Activated T-helper 1 cell treated with Interleukin-2 at 50 U/mL for 16 hours (primary cell): ENCODE data around the gene CARNS1.

Experiments
- DNase-seq: peaks from one replicate; pipeline ENCODE4 v3.0.0-alpha.2; 2020; ENCODE audit warnings: low read depth

CARNS1 gene

DNA sequence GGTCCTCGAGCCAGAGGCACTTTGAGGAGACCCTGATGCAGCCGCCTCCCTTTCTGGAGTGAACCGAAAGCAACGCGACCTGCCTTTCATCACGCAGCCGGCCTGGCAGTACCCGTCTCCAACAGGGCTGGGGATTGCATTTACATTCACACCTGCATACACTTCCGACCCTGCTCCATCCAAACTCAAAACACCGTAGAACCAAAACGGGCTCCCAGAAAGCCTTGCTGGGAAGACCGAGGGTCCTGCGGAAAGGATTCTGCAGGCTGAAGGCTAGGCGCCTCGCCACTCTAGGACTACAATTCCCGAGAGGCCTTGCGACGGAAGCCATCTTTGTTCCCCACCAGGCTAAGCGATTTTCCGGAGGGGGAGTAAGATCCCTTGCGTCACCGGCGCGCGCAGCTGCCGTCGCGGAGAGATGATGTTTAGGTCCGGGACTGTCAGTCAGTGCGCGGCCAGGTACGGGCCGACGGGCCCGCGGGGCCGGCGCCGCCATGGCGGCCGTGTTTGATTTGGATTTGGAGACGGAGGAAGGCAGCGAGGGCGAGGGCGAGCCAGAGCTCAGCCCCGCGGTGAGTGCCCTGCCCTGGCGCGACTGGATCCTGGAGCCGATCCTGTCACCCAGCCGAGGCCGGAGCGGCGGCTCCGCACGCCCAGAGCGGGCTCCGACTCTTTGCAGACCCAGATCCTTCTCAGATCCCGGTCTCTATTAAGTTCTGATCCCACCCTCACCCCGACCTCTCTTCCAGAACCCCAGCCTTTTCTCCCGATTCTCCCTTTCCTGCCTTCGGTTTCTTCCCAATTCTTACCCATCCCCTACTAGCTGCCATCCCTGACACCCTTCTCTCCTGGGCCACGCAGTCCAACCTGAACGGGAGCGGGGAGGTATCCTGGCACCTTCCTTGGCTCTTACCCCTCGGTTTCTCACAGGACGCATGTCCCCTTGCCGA, 12.8 kb downstream of the CARNS1 start, which contains the start of gene RPS6KB2:
Gene RPS6KB2 (plus strand): TSS at position 443 of the 950 bp plus-strand sequence. CDS start 52 bp downstream, at position 495.
- DNase-seq, result peak; percentile 98

DNA sequence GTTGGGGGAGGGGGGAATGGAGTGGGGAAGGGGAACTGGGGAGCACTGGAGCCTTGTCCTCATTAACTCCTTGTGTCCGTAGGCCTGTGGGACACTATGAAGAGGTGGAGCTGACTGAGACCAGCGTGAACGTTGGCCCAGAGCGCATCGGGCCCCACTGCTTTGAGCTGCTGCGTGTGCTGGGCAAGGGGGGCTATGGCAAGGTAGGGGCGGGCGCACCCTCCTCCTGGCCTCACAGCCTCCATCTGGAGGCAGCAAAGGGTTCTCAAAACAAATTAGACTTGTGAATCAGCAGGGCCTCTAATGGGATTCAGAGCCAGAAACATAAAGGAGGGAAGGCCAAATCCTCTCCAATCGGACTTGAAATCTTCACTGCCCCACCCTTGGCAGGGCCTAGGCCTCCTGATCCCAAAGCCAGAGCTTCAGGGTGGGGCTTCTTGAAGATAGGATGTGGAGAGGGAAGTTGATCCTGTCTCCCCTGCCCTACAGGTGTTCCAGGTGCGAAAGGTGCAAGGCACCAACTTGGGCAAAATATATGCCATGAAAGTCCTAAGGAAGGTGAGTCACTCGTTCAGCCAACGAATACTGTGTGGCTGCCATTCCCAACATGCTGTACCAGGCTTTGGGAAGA, 13.7 kb downstream of the CARNS1 start:
- DNase-seq, result no peak

DNA sequence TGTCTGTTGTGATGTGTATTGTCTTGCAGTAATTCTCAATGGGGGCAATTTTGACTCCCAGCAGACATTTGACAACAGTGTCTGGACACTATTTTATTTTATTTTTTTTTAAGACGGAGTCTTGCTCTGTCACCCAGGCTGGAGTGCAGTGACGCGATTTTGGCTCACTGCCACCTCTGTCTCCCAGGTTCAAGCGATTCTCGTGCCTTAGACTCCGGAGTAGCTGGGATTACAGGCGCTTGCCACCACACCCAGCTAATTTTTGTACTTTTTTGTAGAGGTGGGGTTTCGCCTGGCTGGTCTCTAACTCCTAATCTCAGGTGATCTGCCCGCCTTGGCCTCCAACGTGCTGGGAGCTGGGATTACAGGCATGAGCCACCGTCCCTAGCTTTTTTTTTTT, 14.2 kb downstream of the CARNS1 start:
- DNase-seq, result no peak

DNA sequence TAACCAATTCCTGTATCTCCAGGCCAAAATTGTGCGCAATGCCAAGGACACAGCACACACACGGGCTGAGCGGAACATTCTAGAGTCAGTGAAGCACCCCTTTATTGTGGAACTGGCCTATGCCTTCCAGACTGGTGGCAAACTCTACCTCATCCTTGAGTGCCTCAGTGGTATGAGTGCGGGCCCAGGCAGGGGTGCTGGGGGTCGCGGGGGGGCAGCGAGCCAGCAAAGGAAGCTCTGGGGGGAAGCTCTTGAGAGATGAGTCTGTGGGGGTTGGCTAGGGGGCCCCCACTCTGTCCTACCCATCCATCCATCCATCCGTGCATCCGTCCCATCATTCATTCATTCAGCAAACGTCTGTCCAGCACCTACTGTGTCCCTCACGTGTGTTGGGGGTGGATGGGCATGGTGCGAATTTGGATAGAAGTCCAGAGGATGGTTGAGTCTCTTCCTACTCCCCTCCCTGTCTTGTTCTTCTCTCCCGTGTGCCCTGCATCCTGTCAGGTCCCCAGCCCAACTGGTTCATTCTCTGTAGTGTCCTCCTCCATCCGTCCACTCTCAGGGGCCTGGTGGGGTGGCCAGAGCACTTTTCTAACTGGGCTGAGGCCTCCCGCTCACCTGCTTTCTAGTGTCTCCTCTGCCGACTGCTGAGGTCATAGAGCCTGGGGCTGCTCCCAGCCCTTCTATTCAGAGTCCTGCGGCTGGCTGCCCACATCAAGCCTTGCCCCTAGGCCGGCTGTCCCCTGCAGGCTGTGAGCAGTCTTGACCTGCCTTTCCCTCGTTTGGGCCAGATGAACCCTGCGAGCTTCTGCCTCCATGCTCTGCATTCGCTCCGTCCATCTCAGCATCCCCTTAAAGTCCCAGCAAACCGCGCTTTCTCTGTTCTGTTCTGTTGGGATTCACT, 16.1 kb downstream of the CARNS1 start:
- no peak for DNase-seq

DNA sequence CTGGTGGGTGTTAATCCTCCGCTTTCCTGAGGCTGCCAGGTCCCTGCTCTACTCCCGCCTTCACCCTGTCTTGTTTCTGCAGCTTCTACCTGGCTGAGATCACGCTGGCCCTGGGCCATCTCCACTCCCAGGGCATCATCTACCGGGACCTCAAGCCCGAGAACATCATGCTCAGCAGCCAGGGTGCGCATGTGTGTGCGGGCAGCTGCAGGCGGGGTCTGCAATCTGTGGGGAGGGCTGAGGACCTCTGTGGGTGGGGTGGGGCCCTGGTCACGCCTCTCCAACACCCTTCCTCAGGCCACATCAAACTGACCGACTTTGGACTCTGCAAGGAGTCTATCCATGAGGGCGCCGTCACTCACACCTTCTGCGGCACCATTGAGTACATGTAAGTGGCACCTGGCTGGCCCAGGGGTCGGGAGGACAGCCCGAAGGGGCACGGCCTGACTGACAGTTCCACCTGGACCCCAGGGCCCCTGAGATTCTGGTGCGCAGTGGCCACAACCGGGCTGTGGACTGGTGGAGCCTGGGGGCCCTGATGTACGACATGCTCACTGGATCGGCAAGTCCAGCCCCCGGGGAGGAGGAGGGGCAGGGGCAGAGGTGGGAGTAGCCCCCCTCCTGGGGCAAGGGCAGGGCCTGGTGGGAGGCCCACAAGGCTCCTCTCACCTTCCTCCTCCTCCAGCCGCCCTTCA, 17.3 kb downstream of the CARNS1 start:
- no peak for DNase-seq

DNA sequence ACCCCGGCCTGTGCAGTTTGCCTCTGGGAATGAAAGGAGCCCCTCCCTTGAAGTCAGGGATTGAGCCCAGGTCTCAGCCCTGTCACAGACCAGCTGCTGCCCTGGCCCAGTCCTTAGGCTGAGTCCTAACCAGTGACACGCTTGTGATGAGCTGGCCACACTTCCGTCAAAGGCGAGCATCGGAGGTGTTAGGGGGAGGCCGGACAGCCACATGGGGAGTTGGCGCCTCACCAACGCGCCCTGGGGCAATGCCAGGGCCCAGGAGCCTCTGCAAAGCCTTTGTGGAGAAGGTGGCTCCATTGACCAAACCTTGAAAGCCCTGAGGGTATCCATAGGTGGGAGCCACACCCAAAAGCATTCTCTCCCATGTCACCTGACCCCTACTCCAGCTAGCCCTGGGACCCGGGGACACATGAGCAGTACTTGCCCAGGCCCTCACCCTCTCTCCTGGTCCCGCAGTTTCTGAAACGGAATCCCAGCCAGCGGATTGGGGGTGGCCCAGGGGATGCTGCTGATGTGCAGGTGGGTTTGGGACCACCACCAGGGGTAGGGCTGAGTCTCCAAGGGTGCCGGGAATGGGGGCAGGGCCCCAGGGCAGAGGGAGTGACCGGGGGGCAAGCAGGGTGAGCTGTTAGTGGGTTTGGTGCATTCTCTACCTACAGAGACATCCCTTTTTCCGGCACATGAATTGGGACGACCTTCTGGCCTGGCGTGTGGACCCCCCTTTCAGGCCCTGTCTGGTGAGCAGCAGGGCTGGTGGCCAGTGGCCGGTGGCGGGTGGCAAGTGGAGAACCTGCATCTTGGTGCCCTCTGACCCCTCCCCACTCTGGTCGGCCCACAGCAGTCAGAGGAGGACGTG, 18.3 kb downstream of the CARNS1 start:
- no peak for DNase-seq

DNA sequence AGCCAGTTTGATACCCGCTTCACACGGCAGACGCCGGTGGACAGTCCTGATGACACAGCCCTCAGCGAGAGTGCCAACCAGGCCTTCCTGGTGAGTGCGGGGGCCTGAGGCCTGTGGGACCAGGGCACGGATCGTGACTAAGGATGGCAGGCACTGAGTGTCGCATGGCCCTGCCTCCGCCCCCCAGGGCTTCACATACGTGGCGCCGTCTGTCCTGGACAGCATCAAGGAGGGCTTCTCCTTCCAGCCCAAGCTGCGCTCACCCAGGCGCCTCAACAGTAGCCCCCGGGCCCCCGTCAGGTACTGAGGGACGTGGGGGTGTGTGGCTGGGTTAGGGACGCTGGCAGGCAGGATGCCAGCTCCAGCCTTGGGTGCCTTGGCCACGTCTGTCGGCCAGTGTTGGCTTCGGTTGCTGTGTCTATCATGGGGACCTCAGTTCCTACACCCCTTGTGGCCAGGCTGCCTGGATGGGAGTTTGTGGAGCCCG, 19.0 kb downstream of the CARNS1 start:
- no peak for DNase-seq

DNA sequence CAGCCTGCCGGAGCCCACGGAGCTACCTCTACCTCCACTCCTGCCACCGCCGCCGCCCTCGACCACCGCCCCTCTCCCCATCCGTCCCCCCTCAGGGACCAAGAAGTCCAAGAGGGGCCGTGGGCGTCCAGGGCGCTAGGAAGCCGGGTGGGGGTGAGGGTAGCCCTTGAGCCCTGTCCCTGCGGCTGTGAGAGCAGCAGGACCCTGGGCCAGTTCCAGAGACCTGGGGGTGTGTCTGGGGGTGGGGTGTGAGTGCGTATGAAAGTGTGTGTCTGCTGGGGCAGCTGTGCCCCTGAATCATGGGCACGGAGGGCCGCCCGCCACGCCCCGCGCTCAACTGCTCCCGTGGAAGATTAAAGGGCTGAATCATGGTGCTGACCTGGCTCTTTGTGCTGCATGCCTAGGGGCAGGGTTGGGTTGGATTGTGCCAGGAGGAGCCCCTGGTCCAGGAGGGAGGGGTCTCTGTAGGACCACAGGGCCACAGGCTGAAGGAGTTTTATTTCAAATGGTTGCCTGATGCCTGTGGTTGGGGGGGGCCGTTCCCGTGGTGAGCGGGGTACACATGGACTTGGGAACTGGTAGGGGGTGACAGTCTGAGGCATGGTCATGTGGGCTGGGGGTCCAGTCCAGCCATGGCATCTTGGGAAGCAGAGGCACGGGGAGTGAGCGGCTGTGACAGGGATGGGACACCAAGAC, 19.7 kb downstream of the CARNS1 start:
- no peak for DNase-seq

DNA sequence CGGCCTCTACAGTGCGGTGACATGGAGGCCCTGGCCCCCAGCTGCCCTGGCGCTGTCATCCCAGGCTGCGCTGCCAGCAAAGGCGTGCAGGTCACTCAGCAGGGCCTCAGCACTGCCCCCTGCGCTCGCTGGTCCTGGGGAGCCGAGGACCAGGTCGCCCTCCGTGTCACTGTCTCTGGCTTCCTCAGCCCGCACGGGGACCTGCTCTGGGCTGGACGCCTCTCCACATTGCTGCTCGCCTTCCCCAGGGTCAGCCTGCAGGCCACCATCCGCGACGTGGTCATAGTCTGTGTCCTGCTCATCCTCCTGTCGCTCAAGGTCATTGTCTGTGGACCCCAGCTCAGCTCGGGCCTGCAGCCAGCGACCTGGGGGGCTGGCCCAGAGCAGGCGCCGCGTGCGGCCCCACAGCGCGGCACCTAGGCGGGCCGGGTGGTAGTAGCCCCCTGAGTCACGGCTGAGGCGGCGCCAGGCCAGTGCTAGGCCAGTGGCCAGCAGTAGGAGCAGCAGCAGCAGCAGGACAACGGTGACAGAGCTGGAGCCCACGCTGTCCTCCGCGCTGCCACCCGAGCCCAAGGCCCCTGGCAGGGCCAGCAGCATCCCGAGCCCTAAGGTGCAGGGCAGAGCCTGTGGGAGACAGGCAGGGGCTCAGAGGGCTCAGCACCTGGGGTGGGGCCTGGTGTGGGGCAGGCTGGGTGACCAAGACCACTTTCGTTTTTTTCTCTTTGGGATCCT, 20.4 kb downstream of the CARNS1 start:
- DNase-seq, result no peak

DNA sequence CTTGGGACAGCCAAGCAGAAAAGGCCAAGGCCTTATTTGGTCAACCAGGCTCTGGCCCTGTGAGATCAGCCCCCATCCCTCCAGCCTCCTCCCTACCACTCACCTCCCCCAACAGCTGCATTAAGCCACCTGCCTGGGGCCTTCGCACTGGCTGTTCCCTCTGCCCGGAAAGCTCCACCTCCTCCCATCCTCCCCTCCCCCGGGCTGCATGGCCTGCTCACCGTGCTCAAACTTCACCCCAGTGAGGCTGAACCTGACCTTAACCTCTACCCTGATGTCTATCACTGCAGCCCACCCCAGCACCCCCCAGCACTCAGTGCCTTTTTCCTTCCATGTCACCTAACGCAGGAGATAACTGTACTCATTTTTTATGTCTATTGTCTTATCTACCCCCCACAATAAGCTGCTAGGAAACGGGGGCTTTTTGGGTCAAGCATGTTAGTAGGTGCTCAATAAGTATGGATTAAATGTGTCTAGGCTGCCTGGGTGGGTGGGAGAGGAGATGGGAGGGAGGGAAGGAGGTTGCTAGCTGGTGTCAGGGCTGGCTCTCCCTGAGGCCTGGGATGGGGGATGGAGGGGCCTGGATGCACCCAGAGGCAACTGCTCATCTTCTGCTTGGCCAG, 21.1 kb downstream of the CARNS1 start:
- peak; percentile 49 for DNase-seq

DNA sequence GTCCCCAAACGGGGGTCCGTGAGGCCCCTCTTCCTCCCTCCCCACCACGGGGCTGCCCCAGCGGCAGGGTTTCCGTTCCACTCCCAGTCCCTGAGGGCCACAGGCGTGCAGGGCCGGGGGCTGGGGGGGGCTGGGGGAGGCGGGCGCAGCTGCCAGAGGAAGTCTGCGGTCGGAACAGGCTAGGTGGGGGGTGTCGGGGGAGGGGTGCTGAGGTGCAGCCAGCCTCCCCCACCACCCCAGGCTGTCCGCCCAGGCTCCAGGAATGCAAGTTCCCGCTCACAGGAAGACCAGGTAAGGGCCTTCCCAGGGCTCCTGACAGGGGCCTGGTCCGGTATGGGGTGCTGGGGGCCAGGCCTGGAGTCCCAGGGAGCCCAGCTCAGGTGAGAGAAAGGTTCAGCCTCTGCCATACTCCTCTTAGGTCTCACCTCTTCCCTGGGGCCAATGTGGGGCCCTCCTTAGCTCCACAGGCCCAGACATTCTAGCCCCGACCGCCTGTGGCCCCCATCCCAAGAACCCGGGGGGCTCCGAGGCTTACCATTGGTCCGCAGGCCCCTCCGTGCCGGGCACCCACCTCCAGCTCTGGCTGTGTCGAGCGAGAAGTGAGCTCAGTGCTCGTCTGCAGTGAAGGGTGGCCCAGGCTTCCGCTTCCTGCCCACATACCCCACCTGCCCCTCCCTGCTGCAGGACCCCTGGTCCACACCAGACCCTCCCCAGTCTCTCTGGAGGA, 21.8 kb downstream of the CARNS1 start, which contains the start of gene PTPRCAP:
Gene PTPRCAP (minus strand): TSS at position 601 of the 727 bp plus-strand sequence. CDS start 63 bp downstream, at position 538.
- peak; percentile 78 for DNase-seq

DNA sequence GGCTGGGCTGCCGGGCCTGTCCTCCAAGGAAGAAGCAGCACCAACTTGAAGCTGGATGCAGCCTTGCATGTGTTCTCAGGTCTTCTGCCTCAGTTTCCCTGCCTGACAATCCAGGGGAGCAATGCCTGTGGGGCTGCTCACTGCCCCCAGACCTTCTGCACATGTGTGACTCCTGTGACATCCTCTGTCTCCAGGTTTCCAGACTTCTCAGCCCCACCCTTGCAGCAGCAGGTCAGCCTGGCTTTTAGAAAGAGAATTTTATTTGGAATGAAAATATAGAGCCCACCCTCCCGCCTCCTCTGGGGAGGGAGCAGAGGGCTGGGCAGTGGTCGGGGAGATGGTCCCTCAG, 22.3 kb downstream of the CARNS1 start:
- no peak for DNase-seq

DNA sequence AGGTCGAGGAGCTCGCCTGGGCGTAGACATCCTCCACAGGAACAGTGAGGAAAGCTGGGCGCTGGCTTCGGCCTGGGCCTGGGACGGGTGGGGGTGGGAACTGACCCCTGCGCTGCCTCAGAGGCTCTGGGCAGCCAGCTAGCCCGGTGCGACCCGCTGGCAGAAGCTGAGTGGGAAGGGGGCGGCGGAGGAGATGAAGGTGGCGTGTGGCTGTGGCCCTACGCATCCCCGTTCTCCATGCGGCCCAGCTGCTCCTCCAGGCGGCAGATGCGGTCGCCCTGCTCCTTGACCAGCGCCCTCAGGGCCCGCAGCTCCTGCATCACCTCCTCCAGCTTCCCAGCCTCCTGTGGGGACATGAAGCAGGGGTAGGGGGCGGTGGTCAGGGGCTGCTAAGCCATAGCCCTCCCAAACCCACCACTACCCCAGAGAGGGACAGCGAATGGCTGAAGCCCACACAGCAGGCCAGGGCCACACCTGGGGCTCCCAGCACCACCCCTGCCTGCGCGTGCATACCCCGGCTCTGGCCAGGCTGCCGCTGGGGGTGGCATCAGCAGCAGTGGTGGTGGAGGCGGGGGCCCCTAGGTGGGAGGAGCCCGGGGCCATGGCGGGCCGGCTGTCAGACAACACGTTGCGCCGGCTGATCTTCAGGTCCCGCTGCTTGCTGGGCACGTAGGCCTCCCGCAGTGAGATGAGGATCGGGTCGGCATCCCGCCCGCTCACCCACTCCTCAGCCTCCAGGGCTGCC, 22.9 kb downstream of the CARNS1 start:
- DNase-seq, result peak; percentile 59

DNA sequence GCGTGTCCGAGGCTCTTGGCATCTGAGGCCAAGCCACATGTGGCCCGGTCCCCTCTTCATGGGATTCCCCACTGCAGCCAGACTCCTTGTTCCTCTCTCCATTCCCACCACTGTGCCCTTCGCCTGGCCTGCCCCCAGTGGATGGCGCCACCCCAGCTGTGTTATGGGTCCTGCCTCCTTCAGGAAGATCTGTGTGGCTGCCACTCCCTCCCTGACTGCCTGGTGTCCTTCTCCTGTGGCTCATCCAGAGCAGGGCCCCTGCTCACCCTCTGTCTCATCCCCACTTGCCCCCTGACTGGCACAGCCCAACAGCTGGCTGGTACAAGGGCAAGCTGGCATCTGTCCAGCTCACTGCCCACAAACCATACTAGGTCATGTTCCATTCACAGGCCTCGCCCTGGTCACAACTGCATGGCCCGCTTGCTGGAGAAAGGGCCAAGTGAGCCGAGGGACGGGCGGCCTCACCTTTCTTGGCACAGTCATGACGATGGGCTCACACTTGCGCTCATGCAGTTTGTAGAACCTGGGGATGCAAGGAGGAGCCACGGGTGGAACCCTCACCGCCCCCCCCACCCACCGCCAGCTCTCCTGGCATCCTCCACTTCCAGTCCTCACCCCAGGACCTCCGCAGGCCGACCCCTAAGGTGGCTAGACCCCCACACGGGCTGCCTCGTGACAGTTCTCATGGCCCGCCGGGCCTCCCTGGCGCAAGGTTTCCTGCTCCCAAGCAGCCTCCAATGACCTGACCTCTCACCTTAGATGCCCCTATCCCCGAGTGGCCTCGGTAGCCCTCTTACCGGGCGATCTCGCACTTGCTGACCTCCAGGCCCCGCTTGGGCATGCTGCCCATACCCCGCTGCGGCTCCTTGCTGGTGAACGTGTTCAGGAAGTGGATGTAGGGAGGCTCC, 24.1 kb downstream of the CARNS1 start:
- no peak for DNase-seq

DNA sequence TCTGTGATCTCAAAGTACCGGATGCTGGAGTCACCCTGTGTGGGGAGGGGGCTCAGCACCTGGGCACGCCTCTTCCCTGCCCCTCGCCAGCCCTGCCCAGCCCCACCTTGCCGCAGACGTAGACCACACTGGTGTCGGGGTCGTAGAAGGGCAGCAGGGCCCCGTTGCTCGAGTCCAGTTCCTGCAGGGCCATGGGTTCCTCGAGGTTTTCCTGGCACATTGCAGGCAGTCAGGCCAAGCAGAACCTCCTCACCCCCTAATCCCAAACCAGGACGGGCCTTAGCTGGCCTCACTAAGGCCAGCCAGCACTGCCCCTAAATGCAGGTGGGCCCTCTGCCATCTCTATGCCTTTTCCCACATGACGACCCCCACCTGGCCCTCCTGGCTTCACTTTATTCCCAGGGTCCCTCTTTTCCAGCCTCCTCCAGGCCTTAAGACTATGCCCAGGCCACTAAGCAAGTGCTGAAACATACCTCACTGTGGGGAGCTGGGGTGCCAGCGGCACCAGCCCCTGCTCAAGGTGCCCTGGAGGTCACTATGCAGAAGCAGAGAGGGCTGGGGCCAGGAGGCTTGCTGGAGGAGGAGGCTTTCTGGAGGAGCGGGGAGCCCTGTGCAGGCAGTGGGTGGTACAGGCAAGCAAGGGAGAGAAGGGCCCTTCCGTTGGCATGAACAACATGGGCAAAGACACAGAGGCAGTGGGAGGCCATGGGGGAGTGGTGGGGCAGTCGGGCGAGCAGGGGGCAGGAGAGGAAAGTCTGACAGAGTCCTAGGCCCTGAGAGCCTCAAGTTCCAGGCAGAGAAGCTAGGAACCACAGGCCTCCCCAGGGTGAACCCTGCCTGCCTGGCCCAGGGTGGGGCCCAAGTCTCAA, 25.0 kb downstream of the CARNS1 start:
- DNase-seq, result no peak
